HepG2 (cell line): ENCODE measurements around the gene FITM1. TPM values are rescaled to one million over a fixed set of nuclear protein-coding genes. Genes with fewer than 3 reads are reported as not detected.

Experiments used
- ARHGAP35 ChIP-seq: sonication (generic); formaldehyde crosslinking; IDR thresholded peaks from 2 replicates; pipeline ENCODE4 v1.9.0; 2022; ENCODE audit warnings: mild to moderate bottlenecking, inconsistent platforms, moderate library complexity, missing genetic modification reagents, borderline replicate concordance
- ELF1 ChIP-seq: sonication (generic); formaldehyde crosslinking; IDR thresholded peaks from 2 replicates; pipeline ENCODE4 v1.4.0; 2020; ENCODE audit warnings: missing genetic modification reagents
- EP300 ChIP-seq, 3 experiments: sonication (generic) in 1 of 3; formaldehyde crosslinking in 1 of 3; IDR thresholded peaks; 2 replicates each; pipeline versions ENCODE4 v1.5.1 to v1.6.1; 2011 to 2020; ENCODE audit warnings: low read depth in 2 of 3, low read length in 2 of 3, borderline replicate concordance in 1 of 3, improper control_type of control experiment in 1 of 3, mild to moderate bottlenecking in 1 of 3, missing genetic modification reagents in 1 of 3, moderate library complexity in 1 of 3
- FOSL1 ChIP-seq: sonication (generic); formaldehyde crosslinking; IDR thresholded peaks from 2 replicates; pipeline ENCODE4 v1.9.0; 2021; ENCODE audit warnings: missing genetic modification reagents, borderline replicate concordance
- FOXP1 ChIP-seq, 2 experiments: fragments of 450-650 bp in 1 of 2; IDR thresholded peaks; 2 replicates each; pipeline ENCODE4 v1.6.1; 2017 to 2018; ENCODE audit warnings: antibody characterized with exemption in 1 of 2
- HMG20A ChIP-seq: IDR thresholded peaks from 2 replicates; pipeline ENCODE4 v1.6.1; 2016; ENCODE audit warnings: borderline replicate concordance
- KMT2B ChIP-seq: IDR thresholded peaks from 2 replicates; pipeline ENCODE4 v1.6.1; 2016; ENCODE audit warnings: missing genetic modification reagents, missing compliant biosample characterization
- MAFK ChIP-seq, 2 experiments: IDR thresholded peaks in 1 of 2; conservative IDR thresholded peaks in 1 of 2; 2 replicates each; pipeline ENCODE4 v1.6.1; 2011; ENCODE audit warnings: improper control_type of control experiment in 2 of 2, low read length in 2 of 2
- MEIS1 ChIP-seq: sonication (generic); formaldehyde crosslinking; IDR thresholded peaks from 2 replicates; pipeline ENCODE4 v1.9.0; 2021; ENCODE audit warnings: mild to moderate bottlenecking, missing genetic modification reagents, moderate library complexity, borderline replicate concordance
- MIER2 ChIP-seq: IDR thresholded peaks from 2 replicates; pipeline ENCODE4 v1.6.1; 2016; ENCODE audit warnings: missing biosample characterization, missing genetic modification reagents
- MXI1 ChIP-seq: IDR thresholded peaks from 3 replicates; pipeline ENCODE4 v1.6.1; 2012; ENCODE audit warnings: low read depth, low read length, inconsistent platforms, borderline replicate concordance
- NR3C1 ChIP-seq: sonication (generic); formaldehyde crosslinking; IDR thresholded peaks from 2 replicates; pipeline ENCODE4 v1.4.0; 2020; ENCODE audit warnings: missing genetic modification reagents
- PHF21A ChIP-seq: sonication (generic); formaldehyde crosslinking; IDR thresholded peaks from 2 replicates; pipeline ENCODE4 v1.5.0; 2020; ENCODE audit warnings: mild to moderate bottlenecking, missing genetic modification reagents
- SOX13 ChIP-seq, 3 experiments: fragments of 450-650 bp in 1 of 3; sonication (generic) in 1 of 3; formaldehyde crosslinking in 1 of 3; IDR thresholded peaks in 2 of 3; conservative IDR thresholded peaks in 1 of 3; 2 replicates each; pipeline versions ENCODE4 v1.5.0 to v1.6.1; 2016 to 2020; ENCODE audit warnings: antibody characterized with exemption in 1 of 3, mild to moderate bottlenecking in 1 of 3, missing compliant biosample characterization in 1 of 3, missing genetic modification reagents in 1 of 3, moderate library complexity in 1 of 3
- SOX6 ChIP-seq, 2 experiments: fragments of 450-650 bp in 1 of 2; sonication (generic) in 1 of 2; formaldehyde crosslinking in 1 of 2; IDR thresholded peaks; 2 replicates each; pipeline versions ENCODE4 v1.4.0 to v1.6.1; 2017 to 2020; ENCODE audit warnings: antibody characterized with exemption in 1 of 2, mild to moderate bottlenecking in 1 of 2, missing genetic modification reagents in 1 of 2
- SSRP1 ChIP-seq: IDR thresholded peaks from 2 replicates; pipeline ENCODE4 v1.6.1; 2016; ENCODE audit warnings: control low read depth
- WIZ ChIP-seq: sonication (generic); formaldehyde crosslinking; IDR thresholded peaks from 2 replicates; pipeline ENCODE4 v1.5.1; 2020; ENCODE audit warnings: mild to moderate bottlenecking, missing genetic modification reagents
- ZKSCAN8 ChIP-seq: IDR thresholded peaks from 2 replicates; pipeline ENCODE4 v1.6.1; 2016; ENCODE audit warnings: borderline replicate concordance, missing genetic modification reagents, missing compliant biosample characterization
- ZNF17 ChIP-seq: sonication (generic); formaldehyde crosslinking; IDR thresholded peaks from 2 replicates; pipeline ENCODE4 v1.5.0; 2020; ENCODE audit warnings: mild to moderate bottlenecking, missing genetic modification reagents
- ZNF343 ChIP-seq: sonication (generic); formaldehyde crosslinking; IDR thresholded peaks from 2 replicates; pipeline ENCODE4 v1.4.0; 2020; ENCODE audit warnings: mild to moderate bottlenecking, missing genetic modification reagents
- ZNF589 ChIP-seq: sonication (generic); formaldehyde crosslinking; conservative IDR thresholded peaks from 2 replicates; pipeline ENCODE4 v1.8.0; 2022; ENCODE audit warnings: mild to moderate bottlenecking, moderate library complexity, missing genetic modification reagents
- ZNF7 ChIP-seq: IDR thresholded peaks from 2 replicates; pipeline ENCODE4 v1.6.1; 2016; ENCODE audit warnings: missing biosample characterization, missing genetic modification reagents
- polyA plus RNA-seq, 8 experiments: library from polyadenylated mRNA; depleted of rRNA in 3 of 8; stranded (reverse) in 7 of 8; unstranded in 1 of 8; fragments of >200 nt; fragmentation: Illumina TruSeq in 4 of 8; extraction: Trizol in 4 of 8; gene quantifications; 2 replicates each; pipeline versions ENCODE4 v1.2.1 to v1.2.3, GENCODE V29; 2011 to 2016; ENCODE audit warnings: low read depth in 4 of 8, missing spikeins in 1 of 8, mixed read lengths in 1 of 8; ENCODE audit not compliant: insufficient read depth in 1 of 8
- total RNA-seq, 5 experiments: library from RNA; depleted of rRNA; stranded (reverse); fragments of >200 nt; fragmentation: Illumina TruSeq; extraction: Trizol; gene quantifications; 2 replicates each; pipeline ENCODE4 v1.2.3, GENCODE V29; 2016; ENCODE audit warnings: low read depth in 1 of 5
- TF ChIP-seq, protein P1 (sequence below): IDR thresholded peaks from 2 replicates; pipeline ENCODE4 v1.6.1; 2016
- TF ChIP-seq, protein P2 (sequence below), 2 experiments: sonication (generic) in 1 of 2; formaldehyde crosslinking in 1 of 2; IDR thresholded peaks; 2 replicates each; pipeline versions ENCODE4 v1.5.1 to v1.6.1; 2011 to 2020; ENCODE audit warnings: borderline replicate concordance in 1 of 2, low read depth in 1 of 2, low read length in 1 of 2, mild to moderate bottlenecking in 1 of 2, missing genetic modification reagents in 1 of 2, moderate library complexity in 1 of 2

Gene FITM1
- total and polyA plus RNA-seq, 2 of the 13 experiments (the other 11 are each of a cell fraction or from before 2014, with no cell fraction given), result 2.7 to 5.8 TPM

DNA sequence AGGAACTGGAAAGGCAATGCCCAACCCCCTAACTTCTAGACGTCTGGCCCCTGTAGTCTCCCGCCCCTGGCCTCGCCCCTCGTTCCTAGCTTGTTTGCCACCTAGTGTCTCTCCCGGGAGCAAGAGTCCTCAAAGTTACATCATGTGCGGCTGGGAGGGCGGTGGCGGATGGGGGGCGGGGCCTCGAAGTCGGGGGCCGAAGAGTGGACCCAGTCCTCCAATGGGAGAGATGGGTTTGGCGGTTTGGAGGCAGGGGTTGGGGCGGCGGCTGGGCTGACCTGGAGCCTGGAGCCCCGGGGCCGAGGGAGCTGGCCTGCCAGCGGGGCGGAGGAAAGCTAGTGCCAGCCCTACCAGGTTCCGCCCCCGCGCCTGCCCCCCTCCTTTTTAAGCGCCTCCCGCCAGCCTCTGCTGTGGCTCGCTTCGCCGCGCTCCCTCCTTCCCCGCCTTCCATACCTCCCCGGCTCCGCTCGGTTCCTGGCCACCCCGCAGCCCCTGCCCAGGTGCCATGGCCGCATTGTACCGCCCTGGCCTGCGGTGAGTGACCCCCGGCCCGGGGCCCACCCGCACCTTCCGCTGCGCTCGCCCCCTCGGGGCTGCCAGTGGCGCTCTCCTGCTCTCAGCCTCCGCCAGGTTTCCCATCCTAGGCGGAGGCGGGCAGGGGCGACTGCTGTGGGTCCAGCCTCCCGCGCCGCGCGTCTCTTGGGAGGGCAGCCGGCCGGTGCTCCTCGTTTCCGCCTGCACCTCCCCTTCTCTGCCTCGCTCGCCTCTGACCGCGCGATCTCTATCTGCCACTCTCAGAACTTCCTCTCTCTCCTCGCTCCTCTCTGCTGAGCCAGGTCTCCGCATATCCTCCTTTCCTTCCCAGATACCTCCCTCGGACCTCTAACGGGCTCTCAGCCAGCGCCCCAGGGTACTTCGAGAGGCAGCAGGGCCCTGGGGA is 36.3 kb upstream of the FITM1 start, which contains the start of gene PCK2 (continued):
- TF ChIP-seq, protein P1, sequence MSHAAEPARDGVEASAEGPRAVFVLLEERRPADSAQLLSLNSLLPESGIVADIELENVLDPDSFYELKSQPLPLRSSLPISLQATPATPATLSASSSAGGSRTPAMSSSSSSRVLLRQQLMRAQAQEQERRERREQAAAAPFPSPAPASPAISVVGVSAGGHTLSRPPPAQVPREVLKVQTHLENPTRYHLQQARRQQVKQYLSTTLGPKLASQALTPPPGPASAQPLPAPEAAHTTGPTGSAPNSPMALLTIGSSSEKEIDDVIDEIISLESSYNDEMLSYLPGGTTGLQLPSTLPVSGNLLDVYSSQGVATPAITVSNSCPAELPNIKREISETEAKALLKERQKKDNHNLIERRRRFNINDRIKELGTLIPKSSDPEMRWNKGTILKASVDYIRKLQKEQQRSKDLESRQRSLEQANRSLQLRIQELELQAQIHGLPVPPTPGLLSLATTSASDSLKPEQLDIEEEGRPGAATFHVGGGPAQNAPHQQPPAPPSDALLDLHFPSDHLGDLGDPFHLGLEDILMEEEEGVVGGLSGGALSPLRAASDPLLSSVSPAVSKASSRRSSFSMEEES (CRISPR knock-in tag), result peak; percentile 79
- TF ChIP-seq HMG20A (peak; percentile 47; the same call in 1 of the 2 replicates), ZNF589 (CRISPR knock-in tag) (no peak), SSRP1 (CRISPR knock-in tag) (peak; percentile 19; the same call in 1 of the 2 replicates), FOXP1 (IDR thresholded peaks at IDR 0.05) (no peak), FOXP1 (CRISPR knock-in tag; IDR thresholded peaks at IDR 0.05) (peak; percentile 56), ARHGAP35 (CRISPR knock-in tag) (peak; percentile 97), PHF21A (no peak), EP300 (IDR thresholded peaks at IDR 0.05; ENCODE audit: low read depth in 2 of 2, low read length in 2 of 2) (peak; percentile 23 to 86; a peak in 3 of 4 replicates), EP300 (CRISPR knock-in tag; IDR thresholded peaks at IDR 0.05; ENCODE audit: borderline replicate concordance) (peak; percentile 73), SOX13 (IDR thresholded peaks at IDR 0.05) (peak; percentile 85; the same call in 1 of the 2 replicates), SOX13 (CRISPR knock-in tag; conservative IDR thresholded peaks at IDR 0.05 in 1 of 2, IDR thresholded peaks at IDR 0.05 in 1 of 2) (peak in 1 of 2 experiments; percentile 62; a peak in 2 of 4 replicates), ELF1 (CRISPR knock-in tag) (no peak; the same call in none of the 2 replicates), FOSL1 (peak; percentile 67; the same call in 1 of the 2 replicates), ZNF343 (CRISPR knock-in tag) (peak; percentile 99), MAFK (conservative IDR thresholded peaks at IDR 0.05 in 1 of 2, IDR thresholded peaks at IDR 0.05 in 1 of 2; ENCODE audit: low read length in 2 of 2) (no peak), ZNF17 (CRISPR knock-in tag) (no peak), NR3C1 (peak; percentile 92), KMT2B (CRISPR knock-in tag) (peak; percentile 84), MIER2 (CRISPR knock-in tag) (peak; percentile 87), MXI1 (peak; percentile 88; the same call in 2 of the 3 replicates), WIZ (CRISPR knock-in tag) (peak; percentile 98), ZNF7 (CRISPR knock-in tag) (0 out of 2 replicates have a peak, but pooled peaks have one; percentile 54), MEIS1 (CRISPR knock-in tag) (no peak; the same call in none of the 2 replicates), ZKSCAN8 (peak; percentile 85; the same call in 1 of the 2 replicates), SOX6 (IDR thresholded peaks at IDR 0.05) (no peak), SOX6 (CRISPR knock-in tag; IDR thresholded peaks at IDR 0.05) (peak; percentile 76; the same call in 1 of the 2 replicates)
- TF ChIP-seq, protein P2, sequence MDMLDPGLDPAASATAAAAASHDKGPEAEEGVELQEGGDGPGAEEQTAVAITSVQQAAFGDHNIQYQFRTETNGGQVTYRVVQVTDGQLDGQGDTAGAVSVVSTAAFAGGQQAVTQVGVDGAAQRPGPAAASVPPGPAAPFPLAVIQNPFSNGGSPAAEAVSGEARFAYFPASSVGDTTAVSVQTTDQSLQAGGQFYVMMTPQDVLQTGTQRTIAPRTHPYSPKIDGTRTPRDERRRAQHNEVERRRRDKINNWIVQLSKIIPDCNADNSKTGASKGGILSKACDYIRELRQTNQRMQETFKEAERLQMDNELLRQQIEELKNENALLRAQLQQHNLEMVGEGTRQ (IDR thresholded peaks at IDR 0.05; ENCODE audit: low read depth, low read length), result no peak
- TF ChIP-seq, protein P2 (CRISPR knock-in tag; IDR thresholded peaks at IDR 0.05; ENCODE audit: borderline replicate concordance), result no peak
